ENCODE results near the gene OR5K4.
A peak's percentile ranks its signal among the peaks of the same experiment; 100 is the strongest.

- TF ChIP-seq POLR2A (IDR thresholded peaks at IDR 0.05) (no peak), CTCF (IDR thresholded peaks at IDR 0.05) (peak in 1 of 4 experiments; percentile 22)
Observed at GRCh38 chr3:98329392-98330124, 24.1 kb upstream of the OR5K4 start.
